Neural cell (in vitro differentiated cells): Measurements from ENCODE around the gene SAMSN1. TPM values are rescaled to one million over a fixed set of nuclear protein-coding genes. Genes with fewer than 3 reads are reported as not detected.

Experiments
- H2AFZ ChIP-seq: fragments of 200-600, 300-800 bp; sonication (generic), shearing (Covaris generic); 2 replicates; pipeline ENCODE4 v1.6.0; 2014; ENCODE audit warnings: low read depth, mild to moderate bottlenecking, antibody characterized with exemption, low read length, moderate library complexity
- H3F3A ChIP-seq: fragments of 200-600 bp; shearing (Covaris generic); 2 replicates; pipeline ENCODE4 v1.6.1; 2016; ENCODE audit warnings: mild to moderate bottlenecking, moderate library complexity, mixed read lengths, antibody characterized with exemption, low read length; ENCODE audit not compliant: insufficient read depth, poor library complexity, severe bottlenecking
- H3K27ac ChIP-seq: fragments of 200-600, 300-800 bp; sonication (generic), shearing (Covaris generic); 2 replicates; pipeline ENCODE4 v1.5.1; 2014; ENCODE audit warnings: mild to moderate bottlenecking, low read length, moderate library complexity
- H3K27me3 ChIP-seq: fragments of 300-800, 200-600 bp; sonication (generic), shearing (Covaris generic); 2 replicates; pipeline ENCODE4 v1.6.0; 2014; ENCODE audit warnings: mild to moderate bottlenecking, low read depth, low read length, moderate library complexity; ENCODE audit not compliant: insufficient read depth
- H3K36me3 ChIP-seq: fragments of 300-800, 200-600 bp; sonication (generic), shearing (Covaris generic); 2 replicates; pipeline ENCODE4 v1.5.1; 2014; ENCODE audit warnings: mild to moderate bottlenecking, antibody characterized with exemption, low read length, moderate library complexity; ENCODE audit not compliant: insufficient read depth
- H3K4me2 ChIP-seq: fragments of 300-800, 200-600 bp; sonication (generic), shearing (Covaris generic); 2 replicates; pipeline ENCODE4 v1.6.0; 2014; ENCODE audit warnings: mild to moderate bottlenecking, low read length
- H3K4me3 ChIP-seq: fragments of 300-800, 200-600 bp; sonication (generic), shearing (Covaris generic); 2 replicates; pipeline ENCODE4 v1.5.1; 2014; ENCODE audit warnings: mild to moderate bottlenecking, low read length, moderate library complexity
- H3K79me2 ChIP-seq: fragments of 200-600 bp; shearing (Covaris generic); replicated peaks from 2 replicates; pipeline ENCODE4 v1.6.0; 2014; ENCODE audit warnings: mild to moderate bottlenecking, low read length, moderate library complexity; ENCODE audit not compliant: insufficient read depth
- H3K9ac ChIP-seq: fragments of 300-800, 200-600 bp; sonication (generic), shearing (Covaris generic); 2 replicates; pipeline ENCODE4 v1.6.1; 2016; ENCODE audit warnings: mild to moderate bottlenecking, low read length, mixed read lengths
- H3K9me2 ChIP-seq: fragments of 200-600 bp; shearing (Covaris generic); 2 replicates; pipeline ENCODE4 v1.6.1; 2016; ENCODE audit warnings: mild to moderate bottlenecking, low read length, mixed read lengths; ENCODE audit not compliant: insufficient read depth
- H3K9me3 ChIP-seq: fragments of 200-600, 300-800 bp; sonication (generic), shearing (Covaris generic); 2 replicates; pipeline ENCODE4 v1.6.1; 2016; ENCODE audit warnings: mild to moderate bottlenecking, mixed run types, low read length, moderate library complexity, mixed read lengths
- H4K20me1 ChIP-seq: fragments of 200-600 bp; shearing (Covaris generic); 2 replicates; pipeline ENCODE4 v1.6.1; 2016; ENCODE audit warnings: mild to moderate bottlenecking, mixed run types; ENCODE audit not compliant: insufficient read depth
- EP300 ChIP-seq: fragments of 450-650 bp; conservative IDR thresholded peaks from 2 replicates; pipeline ENCODE4 v1.6.1; 2014; ENCODE audit warnings: antibody characterized with exemption, mild to moderate bottlenecking, moderate library complexity; ENCODE audit not compliant: poor library complexity, severe bottlenecking
- EZH2 ChIP-seq: fragments of 200-600, 300-800 bp; shearing (Covaris generic), sonication (generic); IDR thresholded peaks from 2 replicates; pipeline ENCODE4 v1.6.1; 2014; ENCODE audit warnings: antibody characterized with exemption, low read length, borderline replicate concordance, mild to moderate bottlenecking; ENCODE audit not compliant: insufficient read depth, poor library complexity, severe bottlenecking
- MXI1 ChIP-seq: fragments of 450-650 bp; conservative IDR thresholded peaks from 2 replicates; pipeline ENCODE4 v1.6.1; 2014; ENCODE audit warnings: antibody characterized with exemption, mild to moderate bottlenecking; ENCODE audit not compliant: poor library complexity, severe bottlenecking
- POLR2AphosphoS5 ChIP-seq: IDR thresholded peaks from 2 replicates; pipeline ENCODE4 v1.6.1; 2012
- RAD21 ChIP-seq: fragments of 450-650 bp; conservative IDR thresholded peaks from 2 replicates; pipeline ENCODE4 v1.6.1; 2014; ENCODE audit warnings: antibody characterized with exemption, mild to moderate bottlenecking, moderate library complexity
- polyA plus RNA-seq: library from polyadenylated mRNA; depleted of rRNA; stranded (reverse); fragments of >200 nt; gene quantifications from 2 replicates; pipeline ENCODE4 v1.2.3, GENCODE V29; 2014
- TF ChIP-seq, protein P1 (sequence below): IDR thresholded peaks from 2 replicates; pipeline ENCODE4 v1.6.1; 2012; ENCODE audit warnings: borderline replicate concordance
- TF ChIP-seq, protein P2 (sequence below): fragments of 450-650 bp; IDR thresholded peaks from 2 replicates; pipeline ENCODE4 v1.5.1; 2014; ENCODE audit warnings: antibody characterized with exemption, mild to moderate bottlenecking, moderate library complexity; ENCODE audit not compliant: poor library complexity, severe bottlenecking

The SAMSN1 gene
- polyA plus RNA-seq, 1 donor from 2014 or later: 18.2 TPM

- Histone ChIP-seq H3K4me2 (no peak overlapping the region), H3K9me2 (no peaks in the 10 kb centered on the region), H3K9ac (no peak overlapping the region), H3K27ac (no peak overlapping the region), H4K20me1 (no peaks in the 10 kb centered on the region), H2AFZ (no peak overlapping the region), H3K27me3 (no peaks in the 10 kb centered on the region), H3K79me2 (no peaks in the 10 kb centered on the region), H3K9me3 (no peaks in the 10 kb centered on the region), H3K36me3 (no peaks in the 10 kb centered on the region), H3K4me3 (no peak overlapping the region), H3F3A (peaks cover 4% of the 10 kb centered on the region)
- TF ChIP-seq MXI1: no peak
Measured at GRCh38 chr21:14491269-14491681, 54.8 kb downstream of the SAMSN1 start.

DNA sequence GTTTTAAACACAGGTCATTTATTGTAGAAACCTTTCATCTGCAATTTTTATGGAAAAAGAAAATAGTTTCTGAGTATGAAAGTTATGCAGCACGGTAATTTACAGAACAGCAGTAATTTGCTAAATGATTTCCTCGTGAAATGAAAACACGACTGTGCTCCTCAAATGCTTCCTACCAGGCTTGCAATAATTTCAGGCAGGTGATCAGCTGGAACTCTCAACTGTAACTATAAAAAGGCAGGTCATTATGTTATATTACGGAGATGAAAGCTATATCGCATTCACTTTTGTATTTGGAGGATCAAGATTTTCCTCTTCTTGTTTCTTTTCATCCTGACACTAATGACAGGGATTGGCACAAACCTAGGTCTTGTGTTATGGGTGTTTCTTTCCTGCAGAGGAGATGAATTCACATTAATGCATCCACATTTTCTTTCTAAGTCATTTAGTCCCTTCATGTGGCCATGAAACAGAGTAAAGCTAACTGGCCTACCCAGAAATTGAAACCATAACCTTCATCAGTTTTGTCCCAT is 57.4 kb downstream of the SAMSN1 start:
- H3K9me2 ChIP-seq: no peaks in the 10 kb centered on the region
- peaks cover 4% of the 10 kb centered on the region for H3F3A ChIP-seq
- no peaks in the 10 kb centered on the region for H4K20me1 ChIP-seq
- peak overlapping the region; percentile 68 for H3K27ac ChIP-seq
- H3K36me3 ChIP-seq: no peaks in the 10 kb centered on the region
- H2AFZ ChIP-seq: no peak overlapping the region
- H3K79me2 ChIP-seq: no peaks in the 10 kb centered on the region
- peak overlapping the region; percentile 21 for H3K4me3 ChIP-seq
- TF ChIP-seq EZH2: no peak
- TF ChIP-seq RAD21: peak; percentile 35
- TF ChIP-seq, protein P1, sequence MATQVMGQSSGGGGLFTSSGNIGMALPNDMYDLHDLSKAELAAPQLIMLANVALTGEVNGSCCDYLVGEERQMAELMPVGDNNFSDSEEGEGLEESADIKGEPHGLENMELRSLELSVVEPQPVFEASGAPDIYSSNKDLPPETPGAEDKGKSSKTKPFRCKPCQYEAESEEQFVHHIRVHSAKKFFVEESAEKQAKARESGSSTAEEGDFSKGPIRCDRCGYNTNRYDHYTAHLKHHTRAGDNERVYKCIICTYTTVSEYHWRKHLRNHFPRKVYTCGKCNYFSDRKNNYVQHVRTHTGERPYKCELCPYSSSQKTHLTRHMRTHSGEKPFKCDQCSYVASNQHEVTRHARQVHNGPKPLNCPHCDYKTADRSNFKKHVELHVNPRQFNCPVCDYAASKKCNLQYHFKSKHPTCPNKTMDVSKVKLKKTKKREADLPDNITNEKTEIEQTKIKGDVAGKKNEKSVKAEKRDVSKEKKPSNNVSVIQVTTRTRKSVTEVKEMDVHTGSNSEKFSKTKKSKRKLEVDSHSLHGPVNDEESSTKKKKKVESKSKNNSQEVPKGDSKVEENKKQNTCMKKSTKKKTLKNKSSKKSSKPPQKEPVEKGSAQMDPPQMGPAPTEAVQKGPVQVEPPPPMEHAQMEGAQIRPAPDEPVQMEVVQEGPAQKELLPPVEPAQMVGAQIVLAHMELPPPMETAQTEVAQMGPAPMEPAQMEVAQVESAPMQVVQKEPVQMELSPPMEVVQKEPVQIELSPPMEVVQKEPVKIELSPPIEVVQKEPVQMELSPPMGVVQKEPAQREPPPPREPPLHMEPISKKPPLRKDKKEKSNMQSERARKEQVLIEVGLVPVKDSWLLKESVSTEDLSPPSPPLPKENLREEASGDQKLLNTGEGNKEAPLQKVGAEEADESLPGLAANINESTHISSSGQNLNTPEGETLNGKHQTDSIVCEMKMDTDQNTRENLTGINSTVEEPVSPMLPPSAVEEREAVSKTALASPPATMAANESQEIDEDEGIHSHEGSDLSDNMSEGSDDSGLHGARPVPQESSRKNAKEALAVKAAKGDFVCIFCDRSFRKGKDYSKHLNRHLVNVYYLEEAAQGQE: peak; percentile 94
- TF ChIP-seq, protein P2, sequence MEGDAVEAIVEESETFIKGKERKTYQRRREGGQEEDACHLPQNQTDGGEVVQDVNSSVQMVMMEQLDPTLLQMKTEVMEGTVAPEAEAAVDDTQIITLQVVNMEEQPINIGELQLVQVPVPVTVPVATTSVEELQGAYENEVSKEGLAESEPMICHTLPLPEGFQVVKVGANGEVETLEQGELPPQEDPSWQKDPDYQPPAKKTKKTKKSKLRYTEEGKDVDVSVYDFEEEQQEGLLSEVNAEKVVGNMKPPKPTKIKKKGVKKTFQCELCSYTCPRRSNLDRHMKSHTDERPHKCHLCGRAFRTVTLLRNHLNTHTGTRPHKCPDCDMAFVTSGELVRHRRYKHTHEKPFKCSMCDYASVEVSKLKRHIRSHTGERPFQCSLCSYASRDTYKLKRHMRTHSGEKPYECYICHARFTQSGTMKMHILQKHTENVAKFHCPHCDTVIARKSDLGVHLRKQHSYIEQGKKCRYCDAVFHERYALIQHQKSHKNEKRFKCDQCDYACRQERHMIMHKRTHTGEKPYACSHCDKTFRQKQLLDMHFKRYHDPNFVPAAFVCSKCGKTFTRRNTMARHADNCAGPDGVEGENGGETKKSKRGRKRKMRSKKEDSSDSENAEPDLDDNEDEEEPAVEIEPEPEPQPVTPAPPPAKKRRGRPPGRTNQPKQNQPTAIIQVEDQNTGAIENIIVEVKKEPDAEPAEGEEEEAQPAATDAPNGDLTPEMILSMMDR: no peak
- peak; percentile 88 for TF ChIP-seq POLR2AphosphoS5
- TF ChIP-seq EP300: peak; percentile 80
- H3K9ac ChIP-seq: no peak overlapping the region
- peak overlapping the region; percentile 14 for H3K4me2 ChIP-seq
- H3K27me3 ChIP-seq: no peaks in the 10 kb centered on the region
- H3K9me3 ChIP-seq: no peaks in the 10 kb centered on the region
